HepG2 (cell line): ENCODE results near the gene COPS7A. TPM values are rescaled to one million over a fixed set of nuclear protein-coding genes. Genes with fewer than 3 reads are reported as not detected.

ENCODE experiments used
- ATAC-seq: fragments of 200-7000 bp; cut with Tn5 transposase; 3 replicates; pipeline ENCODE4 v1.9.1; 2020; ENCODE audit warnings: mild to moderate bottlenecking, moderate library complexity
- BruUV-seq: library from RNA; stranded (reverse); fragments of 400-500 nt; replicated peaks from 2 replicates; lab custom pipeline; 2021; lab: Mats Ljungman, UMichigan
- CTCF ChIA-PET: fragments of 300-600 bp; formaldehyde crosslinking; extraction: SDS; loops from one replicate; lab custom pipeline; 2021; ENCODE audit warnings: low total read pairs, inconsistent platforms, low intra/inter-chr PET ratio; lab: Yijun Ruan, JAX
- POLR2A ChIA-PET: fragments of 350-600 bp; sonication (Branson Sonifier 250); formaldehyde crosslinking; loops from one replicate; lab custom pipeline; 2020; ENCODE audit warnings: antibody characterized with exemption, inconsistent platforms; lab: Yijun Ruan, JAX
- DNase-seq: peaks from one replicate; pipeline ENCODE4 v3.0.0-alpha.2; 2015; ENCODE audit warnings: low spot score
- FAIRE-seq: peaks from 3 replicates; lab custom pipeline; 2011; peaks lifted over from hg19 to GRCh38; lab: Jason Lieb, UNC
- H2AFZ ChIP-seq: one replicate; pipeline ENCODE4 v1.6.1; 2011; ENCODE audit warnings: low read length, inconsistent platforms
- H3K27ac ChIP-seq: fragments of 300-600 bp; 3 replicates; pipeline ENCODE4 v1.8.0; 2011; ENCODE audit warnings: mixed run types, mild to moderate bottlenecking, mixed read lengths, low read length, inconsistent platforms; ENCODE audit not compliant: insufficient read depth; ENCODE audit errors: extremely low read length
- H3K27me3 ChIP-seq, 2 experiments: fragments of 200-600 bp in 1 of 2; 2 replicates in 1 of 2; 3 replicates in 1 of 2; pipeline versions ENCODE4 v1.6.0 to v1.8.0; 2011; ENCODE audit warnings: low read length in 2 of 2, mild to moderate bottlenecking in 2 of 2, moderate library complexity in 2 of 2, inconsistent platforms in 1 of 2; ENCODE audit not compliant: insufficient read depth in 2 of 2, control insufficient read depth in 1 of 2
- H3K36me3 ChIP-seq, 2 experiments: fragments of 200-600 bp in 1 of 2; replicated peaks in 1 of 2; 2 replicates in 1 of 2; 3 replicates in 1 of 2; pipeline versions ENCODE4 v1.5.1 to v1.8.0; 2011; ENCODE audit warnings: low read length in 2 of 2, inconsistent platforms in 1 of 2; ENCODE audit not compliant: insufficient read depth in 2 of 2, control insufficient read depth in 1 of 2
- H3K4me1 ChIP-seq: 2 replicates; pipeline ENCODE4 v1.5.1; 2012; ENCODE audit warnings: low read length, inconsistent platforms; ENCODE audit not compliant: insufficient read depth
- H3K4me2 ChIP-seq: 2 replicates; pipeline ENCODE4 v1.6.0; 2011; ENCODE audit warnings: low read depth, low read length, inconsistent platforms
- H3K4me3 ChIP-seq, 3 experiments: fragments of 200-600 bp in 1 of 3; sonication (generic), shearing (Covaris generic) in 1 of 3; replicated peaks in 1 of 3; 2 replicates each; pipeline ENCODE4 v1.5.1; 2011 to 2016; ENCODE audit warnings: low read length in 3 of 3, inconsistent platforms in 2 of 3, low read depth in 2 of 3, mild to moderate bottlenecking in 2 of 3, control low read depth in 1 of 3, mixed read lengths in 1 of 3; ENCODE audit not compliant: insufficient read depth in 1 of 3
- H3K79me2 ChIP-seq: one replicate; pipeline ENCODE4 v1.6.1; 2011; ENCODE audit warnings: low read length, inconsistent platforms; ENCODE audit not compliant: insufficient read depth
- H3K9ac ChIP-seq: 2 replicates; pipeline ENCODE4 v1.6.0; 2011; ENCODE audit warnings: mild to moderate bottlenecking, low read depth, low read length, inconsistent platforms; ENCODE audit not compliant: insufficient read depth
- H3K9me3 ChIP-seq: 2 replicates; pipeline ENCODE4 v1.5.1; 2012; ENCODE audit warnings: mild to moderate bottlenecking, low read length
- H4K20me1 ChIP-seq: 2 replicates; pipeline ENCODE4 v1.6.0; 2011; ENCODE audit warnings: inconsistent platforms, mild to moderate bottlenecking, low read length, moderate library complexity; ENCODE audit not compliant: insufficient read depth
- DMTF1 ChIP-seq: sonication (generic); formaldehyde crosslinking; IDR thresholded peaks from 2 replicates; pipeline ENCODE4 v1.4.0; 2020; ENCODE audit warnings: mild to moderate bottlenecking, missing genetic modification reagents
- FOXK1 ChIP-seq: sonication (generic); formaldehyde crosslinking; IDR thresholded peaks from 2 replicates; pipeline ENCODE4 v1.4.0; 2020; ENCODE audit warnings: low read depth, missing genetic modification reagents, borderline replicate concordance
- GATA4 ChIP-seq: sonication (generic); IDR thresholded peaks from 2 replicates; pipeline ENCODE4 v1.6.1; 2016; ENCODE audit warnings: antibody characterized with exemption, low read depth, borderline replicate concordance
- IRX3 ChIP-seq: sonication (generic); formaldehyde crosslinking; IDR thresholded peaks from 2 replicates; pipeline ENCODE4 v1.8.1; 2023; ENCODE audit warnings: mild to moderate bottlenecking, low read depth, missing genetic modification reagents, borderline replicate concordance
- MNT ChIP-seq: fragments of 450-650 bp; IDR thresholded peaks from 2 replicates; pipeline ENCODE4 v1.6.1; 2016
- MTF1 ChIP-seq: sonication (generic); formaldehyde crosslinking; IDR thresholded peaks from 2 replicates; pipeline ENCODE4 v1.5.0; 2020; ENCODE audit warnings: missing genetic modification reagents
- PHF20 ChIP-seq: sonication (generic); formaldehyde crosslinking; IDR thresholded peaks from 2 replicates; pipeline ENCODE4 v1.5.0; 2020; ENCODE audit warnings: mild to moderate bottlenecking, missing genetic modification reagents
- PRDM10 ChIP-seq: sonication (generic); formaldehyde crosslinking; IDR thresholded peaks from 2 replicates; pipeline ENCODE4 v1.4.0; 2020; ENCODE audit warnings: low read depth, missing genetic modification reagents
- SIX1 ChIP-seq: sonication (generic); formaldehyde crosslinking; IDR thresholded peaks from 2 replicates; pipeline ENCODE4 v1.4.0; 2020; ENCODE audit warnings: missing genetic modification reagents, borderline replicate concordance
- TFDP2 ChIP-seq: sonication (generic); formaldehyde crosslinking; IDR thresholded peaks from 2 replicates; pipeline ENCODE4 v1.4.0; 2020; ENCODE audit warnings: missing genetic modification reagents
- ZBTB3 ChIP-seq: sonication (generic); formaldehyde crosslinking; IDR thresholded peaks from 2 replicates; pipeline ENCODE4 v1.4.0; 2020; ENCODE audit warnings: low read depth, mild to moderate bottlenecking, moderate library complexity, missing genetic modification reagents, borderline replicate concordance
- ZMYM4 ChIP-seq: sonication (generic); formaldehyde crosslinking; IDR thresholded peaks from 2 replicates; pipeline ENCODE4 v1.8.1; 2023; ENCODE audit warnings: mild to moderate bottlenecking, missing genetic modification reagents
- ZSCAN9 ChIP-seq: IDR thresholded peaks from 2 replicates; pipeline ENCODE4 v1.6.1; 2016; ENCODE audit warnings: borderline replicate concordance
- WGBS: methylation state at CpG from one replicate; pipeline ENCODE4 v1.1.6; 2017; ENCODE audit warnings: low lambda C conversion rate; 5-methylcytosine and 5-hydroxymethylcytosine counted together
- in situ Hi-C: cut with HindIII; loops from 2 replicates; pipeline ENCODE4 v1.10.0; 2017; ENCODE audit warnings: low pct_unique_long_range_greater_than_20kb; ENCODE audit not compliant: extremely low pct_ligation_motif_present
- intact Hi-C: fragments of 100-400 bp; cut with micrococcal nuclease; formaldehyde crosslinking; loops from one replicate; pipeline ENCODE4 v1.10.0; 2022; ENCODE audit not compliant: unreplicated experiment
- polyA plus RNA-seq, 8 experiments: library from polyadenylated mRNA; depleted of rRNA in 3 of 8; stranded (reverse) in 7 of 8; unstranded in 1 of 8; fragments of >200 nt; fragmentation: Illumina TruSeq in 4 of 8; extraction: Trizol in 4 of 8; gene quantifications; 2 replicates each; pipeline versions ENCODE4 v1.2.1 to v1.2.3, GENCODE V29; 2011 to 2016; ENCODE audit warnings: low read depth in 4 of 8, missing spikeins in 1 of 8, mixed read lengths in 1 of 8; ENCODE audit not compliant: insufficient read depth in 1 of 8
- total RNA-seq, 5 experiments: library from RNA; depleted of rRNA; stranded (reverse); fragments of >200 nt; fragmentation: Illumina TruSeq; extraction: Trizol; gene quantifications; 2 replicates each; pipeline ENCODE4 v1.2.3, GENCODE V29; 2016; ENCODE audit warnings: low read depth in 1 of 5

COPS7A gene
- total and polyA plus RNA-seq, 2 of the 13 experiments (the other 11 are each of a cell fraction or from before 2014, with no cell fraction given): 40.0 to 73.6 TPM

GRCh38 chr12:6775185-6776174 lies 51.6 kb downstream of the COPS7A start:
- in situ Hi-C loops: no loop called here
- H3K9me3 ChIP-seq: no peaks in the 10 kb centered on the region
- peaks cover 91% of the 10 kb centered on the region for H3K4me1 ChIP-seq
- 15% methylated on average over 14 of the region's 16 CpGs for WGBS
- H3K79me2 ChIP-seq: no peaks in the 10 kb centered on the region
- ChIA-PET CTCF (no interaction called here), POLR2A (interaction anchor here (0.5 to 5.5 kb wide), 3 partner anchors 9 to 52 kb away, joined by 3 to 59 read pairs (median 17); partner anchors contain the start of genes COPS7A, MLF2 and PTMS)
- BruUV-seq: no TSS peak
- peak overlapping the region in 1 of 3 experiments; percentile 35; a peak in 2 of 6 replicates for H3K4me3 ChIP-seq
- peak overlapping the region; percentile 52 for H3K4me2 ChIP-seq
- no peak overlapping the region for H3K27ac ChIP-seq
- intact Hi-C loops: no loop called here
- H4K20me1 ChIP-seq: no peaks in the 10 kb centered on the region
- peak; percentile 85 for FAIRE-seq
- no peaks in the 10 kb centered on the region; a peak in 1 of 5 replicates for H3K27me3 ChIP-seq
- peak; percentile 2; the same call in 1 of the 3 replicates for ATAC-seq
- H3K9ac ChIP-seq: no peak overlapping the region
- no peak overlapping the region for H2AFZ ChIP-seq
- peak; percentile 60 for DNase-seq
- 0 out of 5 replicates have a peak, but pooled peaks cover 0 to 4% of the 10 kb centered on the region in 2 experiments for H3K36me3 ChIP-seq
- TF ChIP-seq ZBTB3 (CRISPR knock-in tag) (no peak), DMTF1 (CRISPR knock-in tag) (no peak), PRDM10 (no peak), TFDP2 (CRISPR knock-in tag) (no peak), PHF20 (CRISPR knock-in tag) (no peak), IRX3 (CRISPR knock-in tag) (no peak), ZSCAN9 (CRISPR knock-in tag) (0 out of 2 replicates have a peak, but pooled peaks have one; percentile 48), MNT (no peak), FOXK1 (peak; percentile 42; the same call in 1 of the 2 replicates), MTF1 (no peak), SIX1 (peak; percentile 76; the same call in 1 of the 2 replicates), ZMYM4 (0 out of 2 replicates have a peak, but pooled peaks have one; percentile 19), GATA4 (peak; percentile 89; the same call in 1 of the 2 replicates)
